GM19397 (cell line): ENCODE results near the gene TUBB1.
"Not testable (repeated sequence)": the region's sequence is repeated elsewhere in the genome, so short reads cannot be mapped to it uniquely, and the experiment has no call there.

Experiments used
- ATAC-seq: cut with Tn5 transposase; IDR thresholded peaks from one replicate; pipeline ENCODE4 v1.9.1; 2021; ENCODE audit warnings: mild to moderate bottlenecking, moderate library complexity; ENCODE audit not compliant: unreplicated experiment

Gene TUBB1

GRCh38 chr20:59037386-59037785 is 18.2 kb downstream of the TUBB1 start:
- ATAC-seq: no peak

GRCh38 chr20:59039233-59039632 is 20.0 kb downstream of the TUBB1 start:
- no peak for ATAC-seq

- ATAC-seq: no peak
Observed at GRCh38 chr20:59040667-59041066, 21.4 kb downstream of the TUBB1 start.

- ATAC-seq: not testable (repeated sequence)
Observed at GRCh38 chr20:59041487-59041886, 22.3 kb downstream of the TUBB1 start.

DNA sequence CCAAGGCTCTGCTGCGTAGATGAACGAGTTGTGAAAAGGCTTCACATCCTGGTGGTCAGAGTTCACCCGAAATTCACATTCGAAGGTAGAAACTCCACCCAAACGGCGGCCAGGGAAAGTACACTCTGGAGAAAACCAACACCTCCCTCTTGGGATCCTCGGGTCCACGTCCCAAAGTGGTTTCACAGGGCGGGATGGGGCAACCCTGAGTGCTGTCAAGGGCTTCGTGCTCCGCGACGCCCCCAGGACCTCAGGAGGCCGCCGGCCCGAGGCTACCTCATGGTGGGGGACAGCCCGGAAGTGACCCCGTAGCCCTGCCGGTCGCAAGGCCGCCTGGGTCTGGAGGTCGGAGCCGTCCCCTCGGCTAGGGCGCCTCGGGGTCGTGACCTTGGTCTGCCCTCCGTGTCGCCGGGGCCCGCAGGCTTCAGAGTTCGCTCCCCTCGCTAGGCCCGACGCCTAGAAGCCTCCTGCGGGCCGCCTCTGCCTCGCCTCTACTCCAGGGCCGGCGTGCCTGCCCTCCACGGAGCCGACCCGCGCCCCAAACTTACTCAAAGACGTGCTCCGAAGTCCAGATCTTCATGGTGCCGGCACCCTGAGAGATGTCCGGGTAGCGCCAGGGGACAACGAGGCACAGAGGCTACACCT is 23.0 kb downstream of the TUBB1 start, which contains the start of gene PRELID3B:
PRELID3B (minus strand) TSS at position 636 of the 645 bp plus-strand sequence; CDS start at position 580, 56 bp downstream.
- ATAC-seq: peak; percentile 33

DNA sequence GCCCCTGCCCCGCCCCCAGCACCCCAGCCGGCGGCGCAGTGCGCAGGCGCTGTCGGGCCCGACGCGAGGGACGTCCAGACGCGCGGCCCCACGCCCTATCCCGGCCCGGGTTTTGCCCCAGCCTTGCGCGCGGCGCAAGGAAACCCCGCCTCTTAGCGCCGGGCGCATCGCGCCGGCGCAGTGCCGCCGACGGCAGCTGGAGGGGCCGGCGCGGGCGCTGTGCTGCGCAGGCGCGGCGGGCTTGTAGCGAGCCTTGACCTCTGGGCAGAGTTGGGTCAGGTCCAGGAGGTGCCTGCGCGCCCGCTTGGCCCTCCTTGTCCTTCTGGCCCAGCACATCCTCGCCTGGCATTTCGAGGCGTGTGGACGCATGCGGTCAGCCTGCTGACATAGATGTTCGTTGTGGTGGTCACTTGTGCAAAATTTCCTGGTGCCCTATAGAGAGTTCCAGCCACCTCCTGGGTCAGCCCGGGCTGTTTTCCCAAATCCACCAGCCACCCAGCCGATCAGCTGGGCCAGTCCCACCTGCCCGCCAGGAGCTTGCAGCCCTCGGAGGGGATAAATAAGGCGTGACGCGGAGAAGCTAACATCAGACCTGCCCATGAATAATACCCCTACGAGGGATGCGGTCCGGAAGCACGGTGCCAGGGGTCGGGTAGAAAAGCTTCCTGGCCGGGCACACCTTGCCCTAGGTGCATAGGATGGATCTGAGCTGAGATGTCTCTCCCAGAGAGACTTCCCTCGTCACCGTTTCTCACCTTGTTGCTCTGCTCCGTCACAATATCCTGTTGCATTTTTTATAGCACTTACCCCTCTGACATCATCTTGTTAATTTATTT is 23.8 kb downstream of the TUBB1 start:
- peak; percentile 94 for ATAC-seq

DNA sequence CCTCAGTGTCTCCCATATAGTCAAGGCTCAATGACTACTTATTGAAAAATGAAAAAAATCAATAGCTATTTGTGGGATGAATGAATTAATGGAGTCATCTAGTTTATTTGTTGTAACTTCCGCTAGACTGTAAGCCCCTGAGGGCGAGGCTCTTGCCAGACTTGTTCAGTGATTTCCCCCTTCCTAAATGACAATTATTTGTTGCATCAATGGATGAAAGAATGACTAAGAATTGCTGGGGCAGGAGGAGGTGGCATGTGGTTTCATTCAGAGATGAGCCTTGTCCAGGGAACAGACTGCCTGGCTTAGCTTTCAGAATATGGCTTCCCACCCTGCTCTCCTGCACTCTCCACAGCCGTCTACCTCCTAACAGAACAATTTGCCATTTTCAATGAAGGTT is 24.5 kb downstream of the TUBB1 start:
- no peak for ATAC-seq

GRCh38 chr20:59044295-59044694 is 25.1 kb downstream of the TUBB1 start:
- ATAC-seq: no peak

DNA sequence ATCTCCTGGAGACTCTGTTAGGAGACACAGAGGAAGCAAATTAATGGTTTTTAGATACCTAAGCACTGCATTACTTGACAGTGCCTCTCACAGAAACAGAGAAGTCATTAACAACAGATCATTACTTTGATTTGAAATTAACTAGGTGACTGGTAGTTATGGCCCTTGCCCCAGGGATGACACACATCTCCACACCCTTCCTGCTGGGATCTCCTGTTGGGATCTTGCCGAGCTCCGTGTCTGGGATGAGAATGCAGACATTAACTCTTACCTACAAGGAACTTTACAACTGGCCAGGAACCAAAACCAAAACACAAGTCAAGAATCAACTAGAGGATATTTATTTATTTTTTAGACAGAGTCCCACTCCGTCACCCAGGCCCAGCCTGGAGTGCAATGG is 25.6 kb downstream of the TUBB1 start:
- no peak for ATAC-seq

DNA sequence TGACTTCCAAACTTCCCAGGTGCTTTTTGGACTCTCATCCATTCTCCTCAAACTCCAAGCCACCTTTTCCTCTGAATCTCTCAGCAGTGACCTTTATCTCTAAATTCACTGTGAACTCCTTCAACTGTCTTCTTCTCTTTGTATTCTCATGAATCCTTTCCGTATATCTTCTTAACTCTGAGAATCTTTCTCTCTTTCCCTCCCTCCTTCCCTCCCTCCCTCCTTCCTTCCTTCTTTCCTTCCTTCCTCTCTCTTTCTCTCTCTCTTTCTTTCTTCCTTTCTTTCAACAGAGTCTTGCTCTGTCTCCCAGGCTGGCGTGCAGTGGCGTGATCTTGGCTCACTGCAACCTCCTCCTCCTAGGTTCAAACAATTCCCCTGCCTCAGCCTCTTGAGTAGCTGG is 27.6 kb downstream of the TUBB1 start:
- ATAC-seq: no peak

DNA sequence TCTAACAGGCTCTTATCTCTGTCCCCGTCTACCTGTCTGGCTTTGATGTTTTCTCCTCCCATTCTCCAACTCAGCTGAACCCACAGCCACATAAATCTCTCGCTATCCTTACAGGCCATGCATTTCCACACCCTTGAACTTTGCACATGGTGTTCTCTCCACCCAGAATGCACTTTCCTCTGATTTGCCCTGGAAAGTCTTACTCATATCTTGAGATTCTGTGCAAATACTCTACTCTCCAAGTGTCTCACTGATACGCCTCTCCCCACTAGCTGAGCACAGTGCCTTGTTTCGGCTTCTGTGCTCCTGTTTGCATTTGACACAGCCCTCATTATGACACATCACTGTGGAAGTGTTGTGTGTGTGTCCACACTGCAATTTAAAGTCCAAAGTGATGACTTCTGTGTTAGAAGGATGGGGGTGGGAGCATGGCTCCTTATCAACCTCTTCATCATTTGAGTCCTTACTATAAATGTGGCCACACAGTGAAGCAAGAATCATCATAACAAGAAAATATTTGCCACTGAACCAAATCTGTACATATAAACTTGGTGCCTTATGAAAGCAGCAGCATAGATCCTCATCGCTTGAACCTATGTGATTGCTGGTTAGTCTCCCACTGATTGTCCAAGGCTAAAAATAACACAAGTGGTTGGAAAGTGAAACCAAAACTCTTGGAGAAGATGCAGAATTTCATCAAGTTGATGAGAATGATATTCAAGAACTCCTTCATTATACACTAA is 28.9 kb downstream of the TUBB1 start:
- ATAC-seq: no peak

GRCh38 chr20:59048681-59049030 is 29.4 kb downstream of the TUBB1 start:
- ATAC-seq: no peak

GRCh38 chr20:59050437-59050836 is 31.2 kb downstream of the TUBB1 start:
- ATAC-seq: no peak

GRCh38 chr20:59051666-59052185 is 32.5 kb downstream of the TUBB1 start:
- no peak for ATAC-seq

DNA sequence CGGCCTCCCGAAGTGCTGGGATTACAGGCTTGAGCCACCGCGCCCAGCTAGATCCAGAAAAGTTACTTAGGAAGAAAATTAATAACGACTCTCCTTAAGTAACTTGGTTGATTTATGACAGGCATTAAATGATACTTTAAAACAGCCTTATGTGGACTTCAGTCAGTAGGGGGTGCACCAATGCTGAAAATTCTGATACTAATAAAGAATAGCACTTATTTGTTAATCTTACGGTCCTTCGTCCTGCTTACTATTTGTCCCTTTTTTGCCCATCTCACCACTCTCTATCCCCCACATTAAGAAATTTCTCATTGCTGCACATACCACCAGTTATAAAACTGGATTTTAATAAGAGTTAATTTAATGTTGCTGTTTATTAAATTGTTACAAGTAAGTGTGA is 36.1 kb downstream of the TUBB1 start:
- ATAC-seq: no peak

DNA sequence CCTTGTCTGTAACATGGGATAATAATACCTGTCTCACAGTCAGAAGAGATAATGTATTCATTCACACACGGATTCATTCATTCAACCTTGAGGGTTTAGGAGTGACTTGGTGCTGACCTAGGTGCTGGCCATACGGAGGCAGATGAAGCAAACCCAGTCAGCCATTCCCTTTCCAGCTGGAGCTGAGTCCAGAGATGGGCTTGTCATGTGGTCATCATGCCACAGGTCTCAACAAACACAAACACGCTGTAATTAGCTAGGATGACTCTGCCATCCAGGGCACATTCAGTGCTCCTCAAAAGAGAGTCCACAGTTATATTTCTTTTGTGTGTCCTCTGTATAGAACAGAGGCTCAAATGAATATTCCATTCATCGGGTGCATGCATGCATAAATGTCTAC is 42.9 kb downstream of the TUBB1 start:
- no peak for ATAC-seq

- no peak for ATAC-seq
Observed at GRCh38 chr20:59063358-59064213, 44.4 kb downstream of the TUBB1 start.

DNA sequence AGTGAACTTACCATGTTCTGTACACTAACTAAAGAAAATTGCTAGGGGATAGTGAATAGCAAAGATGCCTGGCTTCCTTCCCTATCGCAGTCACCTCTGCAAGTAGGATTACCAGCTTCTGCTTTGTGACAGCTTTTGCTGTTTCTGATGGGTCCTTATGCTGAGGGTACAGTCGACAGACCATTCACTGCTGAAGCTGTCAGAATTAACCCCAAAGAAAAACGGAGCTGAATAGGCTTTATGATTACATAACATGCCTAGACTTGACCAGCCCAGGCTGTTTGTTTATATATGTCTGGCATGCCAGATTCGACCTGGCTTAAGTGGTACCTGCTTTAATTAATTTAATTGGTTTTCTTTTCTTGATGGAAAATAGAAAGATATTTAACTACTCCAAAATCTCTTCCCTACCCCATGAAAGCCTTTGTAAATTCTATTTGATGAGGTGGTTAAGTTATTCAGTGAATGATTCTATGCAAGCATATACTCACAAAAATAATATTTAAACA is 45.0 kb downstream of the TUBB1 start:
- no peak for ATAC-seq

GRCh38 chr20:59068534-59068933 is 49.3 kb downstream of the TUBB1 start:
- ATAC-seq: no peak

GRCh38 chr20:59069026-59069425 is 49.8 kb downstream of the TUBB1 start:
- no peak for ATAC-seq
